ENCODE data around the gene PSEN1. TPM values are rescaled to one million over a fixed set of nuclear protein-coding genes. Genes with fewer than 3 reads are reported as not detected.

Gene PSEN1
- total RNA-seq, 1 donor from 2014 or later = 53.9 TPM

GRCh38 chr14:73258076-73258475 lies 121.8 kb downstream of the PSEN1 start:
- DNase-seq (ENCODE audit: low read depth, low spot score) = no peak
- Mint-ChIP-seq H3K9me3 (no peaks in the 10 kb centered on the region), H3K27ac (ENCODE audit: unreplicated experiment) (no peak overlapping the region), H3K27me3 (ENCODE audit: low read depth) (no peaks in the 10 kb centered on the region), H3K36me3 (ENCODE audit: low read depth) (no peaks in the 10 kb centered on the region), H3K4me1 (peaks cover 5% of the 10 kb centered on the region), H3K4me3 (no peak overlapping the region)
- no peak for TF ChIP-seq CTCF (conservative IDR thresholded peaks at IDR 0.05)

GRCh38 chr14:73258845-73259611 lies 122.7 kb downstream of the PSEN1 start:
- Mint-ChIP-seq H3K36me3 (ENCODE audit: low read depth) (no peaks in the 10 kb centered on the region), H3K4me3 (no peak overlapping the region), H3K27ac (ENCODE audit: unreplicated experiment) (no peak overlapping the region), H3K4me1 (peaks cover 5% of the 10 kb centered on the region), H3K9me3 (no peaks in the 10 kb centered on the region), H3K27me3 (ENCODE audit: low read depth) (no peaks in the 10 kb centered on the region)
- DNase-seq (ENCODE audit: low read depth, low spot score) = no peak
- TF ChIP-seq CTCF (conservative IDR thresholded peaks at IDR 0.05) = no peak

DNA sequence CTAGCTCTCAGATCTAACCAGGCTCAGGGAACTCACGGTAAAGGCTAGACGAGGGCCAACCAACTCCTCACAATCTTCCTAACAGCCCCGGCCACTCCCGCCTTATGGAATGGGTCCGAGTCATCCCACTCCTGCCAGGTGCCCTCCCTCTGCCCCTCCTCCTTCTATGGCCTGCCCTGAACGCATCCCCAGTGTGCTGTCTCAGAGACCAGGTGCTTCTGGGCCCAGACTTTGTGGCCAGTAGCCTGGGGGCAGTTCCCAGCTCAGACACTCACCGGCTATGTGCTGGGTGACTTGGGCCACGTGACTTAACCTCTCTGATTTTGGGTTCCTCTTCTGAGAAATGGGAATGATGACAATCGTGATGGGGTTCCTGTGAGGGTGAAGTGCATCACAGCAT lies 123.5 kb downstream of the PSEN1 start:
- TF ChIP-seq CTCF (conservative IDR thresholded peaks at IDR 0.05) = no peak
- no peak for DNase-seq (ENCODE audit: low read depth, low spot score)
- H3K4me3 Mint-ChIP-seq = no peak overlapping the region
- no peaks in the 10 kb centered on the region for H3K27me3 Mint-ChIP-seq (ENCODE audit: low read depth)
- H3K27ac Mint-ChIP-seq (ENCODE audit: unreplicated experiment) = no peak overlapping the region
- H3K9me3 Mint-ChIP-seq = no peaks in the 10 kb centered on the region
- peaks cover 5% of the 10 kb centered on the region for H3K4me1 Mint-ChIP-seq
- no peaks in the 10 kb centered on the region for H3K36me3 Mint-ChIP-seq (ENCODE audit: low read depth)

GRCh38 chr14:73260574-73260973 lies 124.3 kb downstream of the PSEN1 start:
- TF ChIP-seq CTCF (conservative IDR thresholded peaks at IDR 0.05) = no peak
- no peak for DNase-seq (ENCODE audit: low read depth, low spot score)
- Mint-ChIP-seq H3K27ac (ENCODE audit: unreplicated experiment) (no peak overlapping the region), H3K4me1 (peaks cover 5% of the 10 kb centered on the region), H3K36me3 (ENCODE audit: low read depth) (no peaks in the 10 kb centered on the region), H3K27me3 (ENCODE audit: low read depth) (no peaks in the 10 kb centered on the region), H3K9me3 (no peaks in the 10 kb centered on the region), H3K4me3 (no peak overlapping the region)

DNA sequence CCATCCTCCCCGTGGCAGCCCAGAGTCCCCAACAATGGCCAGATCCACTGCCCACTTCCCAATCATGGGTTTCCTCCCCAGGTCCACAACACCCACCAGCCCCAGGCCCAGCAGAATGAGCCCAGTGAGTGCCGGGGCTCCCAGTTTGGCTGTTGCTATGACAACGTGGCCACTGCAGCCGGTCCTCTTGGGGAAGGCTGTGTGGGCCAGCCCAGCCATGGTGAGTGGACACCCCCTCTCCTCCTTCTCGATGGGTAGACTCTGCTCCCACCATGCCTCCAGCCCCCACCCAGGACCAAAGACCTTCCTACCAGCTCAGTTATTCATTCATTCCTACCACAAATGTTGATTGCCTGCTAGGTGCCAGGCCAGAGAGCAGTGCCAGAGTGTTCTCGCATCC lies 124.8 kb downstream of the PSEN1 start:
- no peaks in the 10 kb centered on the region for H3K9me3 Mint-ChIP-seq
- no peak for TF ChIP-seq CTCF (conservative IDR thresholded peaks at IDR 0.05)

More for the DNA sequence above, 124.8 kb downstream of the PSEN1 start:
- peaks cover 5% of the 10 kb centered on the region for H3K4me1 Mint-ChIP-seq
- no peak for DNase-seq (ENCODE audit: low read depth, low spot score)
- H3K27me3 Mint-ChIP-seq (ENCODE audit: low read depth) = no peaks in the 10 kb centered on the region
- H3K27ac Mint-ChIP-seq (ENCODE audit: unreplicated experiment) = no peak overlapping the region
- no peaks in the 10 kb centered on the region for H3K36me3 Mint-ChIP-seq (ENCODE audit: low read depth)
- no peak overlapping the region for H3K4me3 Mint-ChIP-seq

All from neural crest cell (in vitro differentiated cells).